Fibroblast of upper back skin (primary cell): ENCODE results near the gene CCER1.
A peak's percentile ranks its signal among the peaks of the same experiment; 100 is the strongest.
"Not testable (repeated sequence)": the region's sequence is repeated elsewhere in the genome, so short reads cannot be mapped to it uniquely, and the experiment has no call there.

Experiments
- DNase-seq: peaks from one replicate; pipeline ENCODE4 v3.0.0-alpha.2; 2013

CCER1 gene

GRCh38 chr12:90954921-90955320 lies at the start of gene CCER1:
CCER1 (minus strand) TSS chr12:90955176; CDS start chr12:90954742, 434 bp downstream.
- DNase-seq = no peak

- DNase-seq = no peak
Observed at GRCh38 chr12:91003737-91004136, 48.8 kb upstream of the CCER1 start.

GRCh38 chr12:91001306-91001705 lies 46.3 kb upstream of the CCER1 start:
- no peak for DNase-seq

GRCh38 chr12:90999966-91000365 lies 45.0 kb upstream of the CCER1 start:
- DNase-seq = peak; percentile 80

GRCh38 chr12:90999527-90999926 lies 44.6 kb upstream of the CCER1 start:
- DNase-seq = peak; percentile 41

- DNase-seq = no peak
Observed at GRCh38 chr12:90995010-90995409, 40.0 kb upstream of the CCER1 start.

- no peak for DNase-seq
Observed at GRCh38 chr12:90991952-90992465, 37.0 kb upstream of the CCER1 start.

- no peak for DNase-seq
Observed at GRCh38 chr12:90990611-90991010, 35.6 kb upstream of the CCER1 start.

GRCh38 chr12:90989686-90990111 lies 34.7 kb upstream of the CCER1 start:
- DNase-seq = peak; percentile 45

GRCh38 chr12:90987520-90987919 lies 32.5 kb upstream of the CCER1 start:
- no peak for DNase-seq

- peak; percentile 82 for DNase-seq
Observed at GRCh38 chr12:90987101-90987500, 32.1 kb upstream of the CCER1 start.

GRCh38 chr12:90985331-90985730 lies 30.4 kb upstream of the CCER1 start:
- DNase-seq = not testable (repeated sequence)

GRCh38 chr12:90984114-90984513 lies 29.1 kb upstream of the CCER1 start:
- DNase-seq = no peak

GRCh38 chr12:90982170-90982569 lies 27.2 kb upstream of the CCER1 start:
- DNase-seq = no peak

- peak; percentile 82 for DNase-seq
Observed at GRCh38 chr12:90979951-90980350, 25.0 kb upstream of the CCER1 start.

GRCh38 chr12:90979019-90979418 lies 24.0 kb upstream of the CCER1 start:
- DNase-seq = no peak

GRCh38 chr12:90978117-90978770 lies 23.3 kb upstream of the CCER1 start:
- peak; percentile 83 for DNase-seq

- no peak for DNase-seq
Observed at GRCh38 chr12:90977224-90977623, 22.2 kb upstream of the CCER1 start.

GRCh38 chr12:90974286-90974685 lies 19.3 kb upstream of the CCER1 start:
- peak; percentile 79 for DNase-seq

GRCh38 chr12:90972226-90972625 lies 17.2 kb upstream of the CCER1 start:
- peak; percentile 39 for DNase-seq

GRCh38 chr12:90970911-90971310 lies 15.9 kb upstream of the CCER1 start:
- no peak for DNase-seq

- DNase-seq = no peak
Observed at GRCh38 chr12:90970471-90970870, 15.5 kb upstream of the CCER1 start.

GRCh38 chr12:90969851-90970250 lies 14.9 kb upstream of the CCER1 start:
- no peak for DNase-seq

- no peak for DNase-seq
Observed at GRCh38 chr12:90969346-90969745, 14.4 kb upstream of the CCER1 start.

- DNase-seq = no peak
Observed at GRCh38 chr12:90965204-90965603, 10.2 kb upstream of the CCER1 start.
